ENCODE measurements around the gene PKP4.

DNA sequence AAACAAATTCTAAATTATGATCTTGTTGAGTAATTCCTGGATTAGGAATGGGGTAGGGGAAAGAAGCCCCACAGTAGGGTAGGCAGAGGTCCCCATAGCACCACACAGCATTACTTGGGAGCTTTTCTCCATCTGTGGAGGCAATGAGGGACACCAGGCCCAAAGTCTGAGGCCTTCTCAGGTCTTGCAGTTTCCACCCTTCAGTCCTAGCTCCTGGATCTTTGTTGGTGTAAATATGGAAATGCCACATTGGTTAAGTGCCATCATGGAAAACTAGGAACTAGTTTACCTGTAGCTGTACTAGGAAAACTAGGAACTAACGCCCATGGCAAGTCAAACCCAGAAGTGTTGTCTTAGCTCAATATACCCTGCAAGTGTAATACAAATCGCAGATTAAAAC lies 225.1 kb downstream of the PKP4 start:
- TF ChIP-seq, protein P1, sequence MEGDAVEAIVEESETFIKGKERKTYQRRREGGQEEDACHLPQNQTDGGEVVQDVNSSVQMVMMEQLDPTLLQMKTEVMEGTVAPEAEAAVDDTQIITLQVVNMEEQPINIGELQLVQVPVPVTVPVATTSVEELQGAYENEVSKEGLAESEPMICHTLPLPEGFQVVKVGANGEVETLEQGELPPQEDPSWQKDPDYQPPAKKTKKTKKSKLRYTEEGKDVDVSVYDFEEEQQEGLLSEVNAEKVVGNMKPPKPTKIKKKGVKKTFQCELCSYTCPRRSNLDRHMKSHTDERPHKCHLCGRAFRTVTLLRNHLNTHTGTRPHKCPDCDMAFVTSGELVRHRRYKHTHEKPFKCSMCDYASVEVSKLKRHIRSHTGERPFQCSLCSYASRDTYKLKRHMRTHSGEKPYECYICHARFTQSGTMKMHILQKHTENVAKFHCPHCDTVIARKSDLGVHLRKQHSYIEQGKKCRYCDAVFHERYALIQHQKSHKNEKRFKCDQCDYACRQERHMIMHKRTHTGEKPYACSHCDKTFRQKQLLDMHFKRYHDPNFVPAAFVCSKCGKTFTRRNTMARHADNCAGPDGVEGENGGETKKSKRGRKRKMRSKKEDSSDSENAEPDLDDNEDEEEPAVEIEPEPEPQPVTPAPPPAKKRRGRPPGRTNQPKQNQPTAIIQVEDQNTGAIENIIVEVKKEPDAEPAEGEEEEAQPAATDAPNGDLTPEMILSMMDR (conservative IDR thresholded peaks at IDR 0.05; ENCODE audit: low read depth, low read length): no peak
- TF ChIP-seq EZH2 (IDR thresholded peaks at IDR 0.05; ENCODE audit: low read length, unreplicated experiment) (no peak), EZH2phosphoT487 (IDR thresholded peaks at IDR 0.05; ENCODE audit: borderline replicate concordance, low read length) (no peak)
